K562 (cell line): ENCODE measurements around the gene ITGB5. TPM values are rescaled to one million over a fixed set of nuclear protein-coding genes. Genes with fewer than 3 reads are reported as not detected.

ENCODE experiments used
- ATAC-seq: fragments of 200-7000 bp; cut with Tn5 transposase; 3 replicates; pipeline ENCODE4 v1.9.1; 2020; ENCODE audit warnings: moderate library complexity
- BruUV-seq: library from RNA; stranded (reverse); fragments of 400-500 nt; replicated peaks from 2 replicates; lab custom pipeline; 2021; lab: Mats Ljungman, UMichigan
- CTCF ChIA-PET: fragments of 300-600 bp; formaldehyde crosslinking; extraction: SDS; loops from one replicate; lab custom pipeline; 2021; ENCODE audit warnings: low intra/inter-chr PET ratio; lab: Yijun Ruan, JAX
- POLR2A ChIA-PET: fragments of 300-600, 350-650 bp; sonication (Branson Sonifier 250); formaldehyde crosslinking; extraction: SDS; loops from one replicate; lab custom pipeline; 2021; ENCODE audit warnings: antibody characterized with exemption, inconsistent platforms; lab: Yijun Ruan, JAX
- DNase-seq, 4 experiments: peaks; one replicate each; pipeline versions ENCODE4 v3.0.0 to v3.0.0-alpha.2; 2011 to 2018; ENCODE audit warnings: low spot score in 3 of 4, mixed read lengths in 3 of 4; ENCODE audit errors: extremely low read depth in 1 of 4
- FAIRE-seq: peaks from 2 replicates; lab custom pipeline; 2011; peaks lifted over from hg19 to GRCh38; lab: Jason Lieb, UNC
- H2AFZ ChIP-seq: 2 replicates; pipeline ENCODE4 v1.6.0; 2011; ENCODE audit warnings: low read depth, low read length, control low read depth, inconsistent platforms
- H3K27ac ChIP-seq: fragments of 200-600 bp; 3 replicates; pipeline ENCODE4 v1.8.0; 2011; ENCODE audit warnings: low read depth, mild to moderate bottlenecking, control low read depth, inconsistent platforms, low read length, moderate library complexity, mixed read lengths; ENCODE audit errors: extremely low read depth
- H3K27me3 ChIP-seq, 2 experiments: fragments of 300-600 bp in 1 of 2; 2 replicates in 1 of 2; 3 replicates in 1 of 2; pipeline versions ENCODE4 v1.6.0 to v1.8.0; 2011; ENCODE audit warnings: inconsistent platforms in 2 of 2, low read length in 2 of 2, mild to moderate bottlenecking in 1 of 2, mixed read lengths in 1 of 2, moderate library complexity in 1 of 2; ENCODE audit not compliant: control insufficient read depth in 2 of 2, insufficient read depth in 2 of 2
- H3K36me3 ChIP-seq: fragments of 300-600 bp; 3 replicates; pipeline ENCODE4 v1.8.0; 2011; ENCODE audit warnings: mild to moderate bottlenecking, low read length, inconsistent platforms; ENCODE audit not compliant: control insufficient read depth, insufficient read depth
- H3K4me1 ChIP-seq, 2 experiments: fragments of 200-600 bp in 1 of 2; replicated peaks in 1 of 2; 2 replicates in 1 of 2; 3 replicates in 1 of 2; pipeline versions ENCODE4 v1.5.1 to v1.8.0; 2011; ENCODE audit warnings: inconsistent platforms in 2 of 2, low read length in 2 of 2, mild to moderate bottlenecking in 1 of 2, mixed read lengths in 1 of 2, moderate library complexity in 1 of 2; ENCODE audit not compliant: control insufficient read depth in 2 of 2, insufficient read depth in 2 of 2
- H3K4me2 ChIP-seq: 2 replicates; pipeline ENCODE4 v1.6.1; 2011; ENCODE audit warnings: low read length, control low read depth, inconsistent platforms, mixed read lengths; ENCODE audit not compliant: insufficient read depth
- H3K4me3 ChIP-seq: fragments of 200-600 bp; sonication (generic), shearing (Covaris generic); 2 replicates; pipeline ENCODE4 v1.5.1; 2016; ENCODE audit warnings: control low read depth, inconsistent platforms
- H3K79me2 ChIP-seq: fragments of 200-600 bp; 3 replicates; pipeline ENCODE4 v1.8.0; 2011; ENCODE audit warnings: low read length, inconsistent platforms; ENCODE audit not compliant: control insufficient read depth, insufficient read depth
- H3K9ac ChIP-seq, 2 experiments: 2 replicates each; pipeline versions ENCODE4 v1.6.0 to v1.6.1; 2011; ENCODE audit warnings: low read depth in 2 of 2, low read length in 2 of 2, control low read depth in 1 of 2, inconsistent platforms in 1 of 2, mild to moderate bottlenecking in 1 of 2, mixed read lengths in 1 of 2; ENCODE audit not compliant: insufficient read depth in 1 of 2
- H3K9me1 ChIP-seq: one replicate; pipeline ENCODE4 v1.6.0; 2011; ENCODE audit warnings: inconsistent platforms, mild to moderate bottlenecking, low read length, moderate library complexity; ENCODE audit not compliant: control insufficient read depth, insufficient read depth
- H3K9me3 ChIP-seq: replicated peaks from 2 replicates; pipeline ENCODE4 v1.5.1; 2011; ENCODE audit warnings: low read depth, low read length, inconsistent platforms; ENCODE audit not compliant: control insufficient read depth, insufficient read depth
- H4K20me1 ChIP-seq: replicated peaks from 2 replicates; pipeline ENCODE4 v1.6.1; 2011; ENCODE audit warnings: low read length, inconsistent platforms, mixed read lengths; ENCODE audit not compliant: control insufficient read depth, insufficient read depth
- RHOXF2B ChIP-seq: fragments of 250-450 bp; sonication (Bioruptor Pico); conservative IDR thresholded peaks from 2 replicates; pipeline ENCODE4 v1.5.1; 2021
- SPI1 ChIP-seq: IDR thresholded peaks from 2 replicates; pipeline ENCODE4 v1.6.1; 2011; ENCODE audit warnings: low read depth, low read length, control low read depth, borderline replicate concordance
- STAG1 ChIP-seq: sonication (generic); formaldehyde crosslinking; IDR thresholded peaks from 2 replicates; pipeline ENCODE4 v1.5.0; 2020; ENCODE audit warnings: missing genetic modification reagents, borderline replicate concordance
- THAP12 ChIP-seq: fragments of 250-450 bp; sonication (Bioruptor Pico); IDR thresholded peaks from 2 replicates; pipeline ENCODE4 v1.9.0; 2021; ENCODE audit warnings: mild to moderate bottlenecking, inconsistent platforms
- ZNF263 ChIP-seq: sonication (generic); formaldehyde crosslinking; IDR thresholded peaks from 2 replicates; pipeline ENCODE4 v1.8.0; 2022; ENCODE audit warnings: mild to moderate bottlenecking, missing genetic modification reagents, borderline replicate concordance
- ZNF740 ChIP-seq, 3 experiments: fragments of 200-800 bp in 1 of 3; sonication (Bioruptor generic) in 1 of 3; sonication (generic) in 1 of 3; formaldehyde crosslinking in 1 of 3; IDR thresholded peaks; 2 replicates each; pipeline versions ENCODE4 v1.6.1 to v1.8.0; 2016 to 2022; ENCODE audit warnings: mild to moderate bottlenecking in 2 of 3, missing compliant biosample characterization in 2 of 3, missing genetic modification characterization in 2 of 3, missing genetic modification reagents in 1 of 3
- ZNF79 ChIP-seq: fragments of 250-450 bp; sonication (Bioruptor Pico); IDR thresholded peaks from 2 replicates; pipeline ENCODE4 v1.4.0; 2020; ENCODE audit warnings: low read depth, mild to moderate bottlenecking, moderate library complexity
- WGBS: fragments of 100-300 bp; shearing (Covaris generic); methylation state at CpG from one replicate; pipeline ENCODE4 v1.1.6; 2016; ENCODE audit warnings: low coverage, mixed read lengths; ENCODE audit not compliant: insufficient coverage; ENCODE audit errors: missing lambda C conversion rate; 5-methylcytosine and 5-hydroxymethylcytosine counted together
- in situ Hi-C: fragments of 300-500 bp; cut with MboI; formaldehyde crosslinking; loops from 4 replicates; pipeline ENCODE4 v1.15.0; 2018; ENCODE audit warnings: inconsistent platforms, mixed read lengths
- intact Hi-C: fragments of 100-400 bp; cut with micrococcal nuclease; formaldehyde crosslinking; loops from 2 replicates; pipeline ENCODE4 v1.14.2; 2022
- polyA plus RNA-seq, 8 experiments: library from polyadenylated mRNA; depleted of rRNA in 4 of 8; stranded (reverse) in 5 of 8; unstranded in 3 of 8; fragments of >200 nt; fragmentation: Nextera tagmentation in 2 of 8; fragmentation: Illumina TruSeq in 1 of 8; extraction: Ambion mirVana in 2 of 8; extraction: Trizol in 1 of 8; gene quantifications; 2 replicates each; pipeline versions ENCODE4 v1.2.1 to v1.2.3, GENCODE V29; 2011 to 2014; ENCODE audit warnings: inconsistent platforms in 1 of 8, missing spikeins in 1 of 8
- total RNA-seq, 7 experiments: library from RNA; depleted of rRNA in 6 of 7; stranded (reverse); fragments of >200 nt in 6 of 7; fragmentation: Illumina TruSeq in 2 of 7; extraction: Trizol in 2 of 7; gene quantifications; 2 replicates each; pipeline versions ENCODE4 v1.2.1 to v1.2.3, GENCODE V29; 2011 to 2021; ENCODE audit warnings: low replicate concordance in 1 of 7

Gene ITGB5
- total and polyA plus RNA-seq, 9 of the 15 experiments (the other 6 are each of a cell fraction or from before 2014, with no cell fraction given), result 1.7 to 46.8 (median 9.9) TPM

DNA sequence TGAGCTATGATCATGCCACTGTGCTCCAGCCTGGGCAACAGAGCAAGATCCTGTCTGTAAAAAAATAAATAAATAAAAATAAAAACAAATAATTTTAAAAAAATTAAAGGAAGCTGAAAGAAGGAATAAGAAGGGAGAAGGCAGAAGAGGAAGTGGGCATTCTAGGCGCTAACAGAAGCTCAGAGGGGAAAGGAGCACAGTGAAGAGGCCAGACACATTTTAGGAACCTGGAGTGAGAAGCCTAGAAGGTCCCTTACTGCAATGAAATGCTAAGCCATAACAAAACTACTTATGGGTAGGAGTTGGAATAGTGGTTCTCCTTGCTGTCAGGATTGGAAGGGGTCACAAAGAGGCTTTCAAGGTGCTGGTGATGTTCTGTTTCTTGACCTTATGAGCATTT lies 64.0 kb downstream of the ITGB5 start:
- ChIA-PET CTCF (no interaction called here), POLR2A (interaction anchor here (1.6 kb wide), 1 partner anchor 10 kb away, joined by 5 read pairs; no protein-coding TSS in a partner anchor)
- DNase-seq (no peak), FAIRE-seq (no peak), ATAC-seq (no peak)
- in situ Hi-C loops (no loop called here), intact Hi-C loops (no loop called here)
- Histone ChIP-seq H3K4me3 (no peak overlapping the region), H3K36me3 (no peaks in the 10 kb centered on the region), H3K4me2 (no peak overlapping the region), H4K20me1 (no peaks in the 10 kb centered on the region), H3K27ac (no peak overlapping the region), H3K79me2 (no peaks in the 10 kb centered on the region), H3K9ac (no peak overlapping the region), H3K4me1 (no peaks in the 10 kb centered on the region; a peak in 1 of 5 replicates), H2AFZ (no peak overlapping the region), H3K9me1 (no peaks in the 10 kb centered on the region), H3K27me3 (no peaks in the 10 kb centered on the region), H3K9me3 (no peaks in the 10 kb centered on the region)
- 0% methylated on average over 1 of the region's 1 CpG for WGBS
- 0 out of 2 replicates have a peak, but pooled peaks have one; percentile 22 for TF ChIP-seq SPI1
- TF ChIP-seq THAP12 (CRISPR knock-in tag), result no peak
- TF ChIP-seq, all 486 proteins: peak for 1
- no TSS peak for BruUV-seq

- no peak overlapping the region for H3K27ac ChIP-seq
- no peaks in the 10 kb centered on the region for H3K9me1 ChIP-seq
- DNase-seq, result no peak
- H3K4me2 ChIP-seq, result no peak overlapping the region
- no peak for ATAC-seq
- in situ Hi-C loops, result no loop called here
- FAIRE-seq, result no peak
- H4K20me1 ChIP-seq, result no peaks in the 10 kb centered on the region
- POLR2A ChIA-PET, result interaction anchor here (0.5 to 0.8 kb wide), 2 partner anchors 33 to 213 kb away, joined by 3 to 4 read pairs; no protein-coding TSS in a partner anchor
- no peaks in the 10 kb centered on the region for H3K9me3 ChIP-seq
- intact Hi-C loops, result no loop called here
- BruUV-seq, result no TSS peak
- CTCF ChIA-PET, result no interaction called here
- no peaks in the 10 kb centered on the region for H3K27me3 ChIP-seq
- no peak overlapping the region for H2AFZ ChIP-seq
- no peaks in the 10 kb centered on the region for H3K79me2 ChIP-seq
- H3K36me3 ChIP-seq, result no peaks in the 10 kb centered on the region
- 0 out of 4 replicates have a peak overlapping the region, but pooled peaks of 1 of the 2 experiments have one; percentile 26 for H3K9ac ChIP-seq
- 44% methylated on average over 6 of the region's 6 CpGs for WGBS
- H3K4me1 ChIP-seq, result no peaks in the 10 kb centered on the region
- H3K4me3 ChIP-seq, result no peak overlapping the region
- TF ChIP-seq RHOXF2B (CRISPR knock-in tag), result no peak
- TF ChIP-seq STAG1 (CRISPR knock-in tag), result no peak
- no peak for TF ChIP-seq ZNF79
- no peak for TF ChIP-seq ZNF740 (CRISPR knock-in tag; IDR thresholded peaks at IDR 0.05)
- no peak for TF ChIP-seq ZNF740 (tag; IDR thresholded peaks at IDR 0.05)
- TF ChIP-seq ZNF263 (CRISPR knock-in tag), result no peak
These were observed 65.8 kb downstream of the ITGB5 start for GRCh38 chr3:124821356-124821755.
